Measurements from ENCODE around the gene SYTL2. TPM values are rescaled to one million over a fixed set of nuclear protein-coding genes. Genes with fewer than 3 reads are reported as not detected.

Gene SYTL2
- total and polyA plus RNA-seq, 2 experiments from 2014 or later = 3.4 to 7.2 TPM

GRCh38 chr11:85663080-85663752, 147.7 kb downstream of the SYTL2 start:
- no peaks in the 10 kb centered on the region for H3K27me3 ChIP-seq (ENCODE audit: insufficient read depth)
- Mint-ChIP-seq H3K4me3 (peak overlapping the region; percentile 100), H3K27me3 (ENCODE audit: insufficient read depth, low read depth, poor library complexity) (peaks cover 13% of the 10 kb centered on the region), H3K27ac (peak overlapping the region; percentile 99), H3K9me3 (no peaks in the 10 kb centered on the region), H3K4me1 (peaks cover 25% of the 10 kb centered on the region), H3K36me3 (ENCODE audit: low read depth) (peaks cover 54% of the 10 kb centered on the region)
- no peak overlapping the region for H2AFZ ChIP-seq
- TF ChIP-seq POLR2AphosphoS5 (IDR thresholded peaks at IDR 0.05; ENCODE audit: low read depth) (0 out of 2 replicates have a peak, but pooled peaks have one; percentile 18), CTCF (conservative IDR thresholded peaks at IDR 0.05; ENCODE audit: low read depth in 2 of 2) (no peak)
- DNase-seq (ENCODE audit: low spot score) (no peak), ATAC-seq (no peak)
- no peak overlapping the region for H3K27ac ChIP-seq (ENCODE audit: low read depth)
- peaks cover 30% of the 10 kb centered on the region for H4K20me1 ChIP-seq (replicated peaks; ENCODE audit: insufficient read depth)
- H3K36me3 ChIP-seq (ENCODE audit: insufficient read depth) = peaks cover 17% of the 10 kb centered on the region; the same call in 1 of the 2 replicates
- 0 out of 2 replicates have a peak, but pooled peaks cover 3% of the 10 kb centered on the region for H3K4me1 ChIP-seq (ENCODE audit: insufficient read depth)
- no peaks in the 10 kb centered on the region for H3K9me2 ChIP-seq (ENCODE audit: insufficient read depth)
- peak overlapping the region; percentile 74 for H3K4me3 ChIP-seq
- H3F3A ChIP-seq (replicated peaks; ENCODE audit: low read depth) = no peaks in the 10 kb centered on the region
- peaks cover 65% of the 10 kb centered on the region for H3K79me2 ChIP-seq (replicated peaks; ENCODE audit: insufficient read depth)
- H3K4me2 ChIP-seq = peak overlapping the region; percentile 91

- Histone ChIP-seq H3F3A (replicated peaks; ENCODE audit: low read depth) (no peaks in the 10 kb centered on the region), H3K9me2 (ENCODE audit: insufficient read depth) (no peaks in the 10 kb centered on the region), H4K20me1 (replicated peaks; ENCODE audit: insufficient read depth) (peaks cover 30% of the 10 kb centered on the region), H3K27me3 (ENCODE audit: insufficient read depth) (no peaks in the 10 kb centered on the region), H3K79me2 (replicated peaks; ENCODE audit: insufficient read depth) (peaks cover 76% of the 10 kb centered on the region), H3K4me1 (ENCODE audit: insufficient read depth) (0 out of 2 replicates have a peak, but pooled peaks cover 3% of the 10 kb centered on the region), H3K4me3 (peak overlapping the region; percentile 74), H3K4me2 (peak overlapping the region; percentile 91), H3K27ac (ENCODE audit: low read depth) (no peak overlapping the region), H2AFZ (no peak overlapping the region), H3K36me3 (ENCODE audit: insufficient read depth) (peaks cover 22% of the 10 kb centered on the region; the same call in 1 of the 2 replicates)
- Mint-ChIP-seq H3K27me3 (ENCODE audit: insufficient read depth, low read depth, poor library complexity) (peaks cover 13% of the 10 kb centered on the region), H3K4me3 (peak overlapping the region; percentile 100), H3K27ac (no peak overlapping the region), H3K4me1 (peaks cover 25% of the 10 kb centered on the region), H3K9me3 (no peaks in the 10 kb centered on the region), H3K36me3 (ENCODE audit: low read depth) (peaks cover 55% of the 10 kb centered on the region)
- DNase-seq (ENCODE audit: low spot score) (no peak), ATAC-seq (no peak)
- TF ChIP-seq JUNB (IDR thresholded peaks at IDR 0.05; ENCODE audit: unreplicated experiment) (no peak), CREB1 (CRISPR knock-in tag; IDR thresholded peaks at IDR 0.05; ENCODE audit: low read depth) (no peak), REST (IDR thresholded peaks at IDR 0.05; ENCODE audit: unreplicated experiment) (no peak), ZNF462 (CRISPR knock-in tag; IDR thresholded peaks at IDR 0.05) (no peak), POLR2AphosphoS5 (IDR thresholded peaks at IDR 0.05; ENCODE audit: low read depth) (no peak), NANOG (IDR thresholded peaks at IDR 0.05; ENCODE audit: borderline replicate concordance) (no peak), EZH2 (IDR thresholded peaks at IDR 0.05; ENCODE audit: low read depth, unreplicated experiment) (no peak)
These were observed 148.8 kb downstream of the SYTL2 start for GRCh38 chr11:85661972-85662664.

All from GM23338 (cell line).